Measurements from ENCODE around the gene CFAP99. TPM values are rescaled to one million over a fixed set of nuclear protein-coding genes. Genes with fewer than 3 reads are reported as not detected.
A peak's percentile ranks its signal among the peaks of the same experiment; 100 is the strongest.

Gene CFAP99
- total RNA-seq, 1 donor from 2014 or later: not detected

- H3K9me3 Mint-ChIP-seq (ENCODE audit: unreplicated experiment): no peaks in the 10 kb centered on the region
- no peaks in the 10 kb centered on the region for H3K36me3 Mint-ChIP-seq (ENCODE audit: unreplicated experiment)
- peak overlapping the region; percentile 16 for H3K27ac Mint-ChIP-seq (ENCODE audit: unreplicated experiment)
Observed at GRCh38 chr4:2484993-2485392, 66.2 kb downstream of the CFAP99 start.

GRCh38 chr4:2485956-2486355 is 67.2 kb downstream of the CFAP99 start:
- Mint-ChIP-seq H3K27ac (ENCODE audit: unreplicated experiment) (no peak overlapping the region), H3K36me3 (ENCODE audit: unreplicated experiment) (peaks cover 7% of the 10 kb centered on the region), H3K9me3 (ENCODE audit: unreplicated experiment) (no peaks in the 10 kb centered on the region), H3K4me3 (ENCODE audit: unreplicated experiment) (no peak overlapping the region), H3K4me1 (ENCODE audit: unreplicated experiment) (peaks cover 36% of the 10 kb centered on the region), H3K27me3 (ENCODE audit: unreplicated experiment) (no peaks in the 10 kb centered on the region)
- no peak for DNase-seq (ENCODE audit: extremely low spot score, unreplicated experiment)
- TF ChIP-seq, protein P1, sequence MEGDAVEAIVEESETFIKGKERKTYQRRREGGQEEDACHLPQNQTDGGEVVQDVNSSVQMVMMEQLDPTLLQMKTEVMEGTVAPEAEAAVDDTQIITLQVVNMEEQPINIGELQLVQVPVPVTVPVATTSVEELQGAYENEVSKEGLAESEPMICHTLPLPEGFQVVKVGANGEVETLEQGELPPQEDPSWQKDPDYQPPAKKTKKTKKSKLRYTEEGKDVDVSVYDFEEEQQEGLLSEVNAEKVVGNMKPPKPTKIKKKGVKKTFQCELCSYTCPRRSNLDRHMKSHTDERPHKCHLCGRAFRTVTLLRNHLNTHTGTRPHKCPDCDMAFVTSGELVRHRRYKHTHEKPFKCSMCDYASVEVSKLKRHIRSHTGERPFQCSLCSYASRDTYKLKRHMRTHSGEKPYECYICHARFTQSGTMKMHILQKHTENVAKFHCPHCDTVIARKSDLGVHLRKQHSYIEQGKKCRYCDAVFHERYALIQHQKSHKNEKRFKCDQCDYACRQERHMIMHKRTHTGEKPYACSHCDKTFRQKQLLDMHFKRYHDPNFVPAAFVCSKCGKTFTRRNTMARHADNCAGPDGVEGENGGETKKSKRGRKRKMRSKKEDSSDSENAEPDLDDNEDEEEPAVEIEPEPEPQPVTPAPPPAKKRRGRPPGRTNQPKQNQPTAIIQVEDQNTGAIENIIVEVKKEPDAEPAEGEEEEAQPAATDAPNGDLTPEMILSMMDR (IDR thresholded peaks at IDR 0.05): no peak

More at GRCh38 chr4:2484993-2485392, 66.2 kb downstream of the CFAP99 start:
- Mint-ChIP-seq H3K27me3 (ENCODE audit: unreplicated experiment) (no peaks in the 10 kb centered on the region), H3K4me1 (ENCODE audit: unreplicated experiment) (peaks cover 29% of the 10 kb centered on the region), H3K4me3 (ENCODE audit: unreplicated experiment) (no peak overlapping the region)
- TF ChIP-seq, protein P1 (IDR thresholded peaks at IDR 0.05): no peak
- no peak for DNase-seq (ENCODE audit: extremely low spot score, unreplicated experiment)

- Mint-ChIP-seq H3K4me3 (ENCODE audit: unreplicated experiment) (no peak overlapping the region), H3K4me1 (ENCODE audit: unreplicated experiment) (peaks cover 32% of the 10 kb centered on the region), H3K9me3 (ENCODE audit: unreplicated experiment) (no peaks in the 10 kb centered on the region), H3K36me3 (ENCODE audit: unreplicated experiment) (peaks cover 10% of the 10 kb centered on the region), H3K27me3 (ENCODE audit: unreplicated experiment) (no peaks in the 10 kb centered on the region), H3K27ac (ENCODE audit: unreplicated experiment) (no peak overlapping the region)
- TF ChIP-seq, protein P1 (IDR thresholded peaks at IDR 0.05): no peak
- DNase-seq (ENCODE audit: extremely low spot score, unreplicated experiment): no peak
Observed at GRCh38 chr4:2486981-2487380, 68.2 kb downstream of the CFAP99 start.

DNA sequence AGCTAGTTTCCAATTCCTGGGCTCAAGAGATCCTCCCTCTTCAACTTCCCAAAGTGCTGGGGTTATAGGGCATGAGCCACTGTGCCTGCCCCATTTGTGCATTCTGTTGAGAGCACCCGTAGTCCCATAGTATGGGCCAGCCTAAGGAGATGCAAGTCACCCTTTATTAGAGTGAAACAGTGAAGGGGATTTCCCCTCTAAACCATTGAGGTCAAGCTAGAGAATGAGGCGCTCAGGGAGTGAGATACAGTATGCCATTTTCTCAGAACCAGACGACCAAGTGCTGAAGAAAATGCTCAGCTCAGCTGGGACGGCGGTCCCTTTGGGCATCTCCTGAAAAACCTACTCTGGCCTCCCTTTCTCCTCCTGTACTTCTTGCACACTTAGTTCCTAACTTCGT is 68.9 kb downstream of the CFAP99 start:
- no peak overlapping the region for H3K4me3 Mint-ChIP-seq (ENCODE audit: unreplicated experiment)
- H3K9me3 Mint-ChIP-seq (ENCODE audit: unreplicated experiment): no peaks in the 10 kb centered on the region
- TF ChIP-seq, protein P1 (IDR thresholded peaks at IDR 0.05): no peak
- peaks cover 28% of the 10 kb centered on the region for H3K4me1 Mint-ChIP-seq (ENCODE audit: unreplicated experiment)
- no peak for DNase-seq (ENCODE audit: extremely low spot score, unreplicated experiment)
- no peak overlapping the region for H3K27ac Mint-ChIP-seq (ENCODE audit: unreplicated experiment)
- peaks cover 13% of the 10 kb centered on the region for H3K36me3 Mint-ChIP-seq (ENCODE audit: unreplicated experiment)
- no peaks in the 10 kb centered on the region for H3K27me3 Mint-ChIP-seq (ENCODE audit: unreplicated experiment)

- H3K9me3 Mint-ChIP-seq (ENCODE audit: unreplicated experiment): no peaks in the 10 kb centered on the region
- no peak overlapping the region for H3K4me3 Mint-ChIP-seq (ENCODE audit: unreplicated experiment)
- H3K4me1 Mint-ChIP-seq (ENCODE audit: unreplicated experiment): peaks cover 31% of the 10 kb centered on the region
- no peaks in the 10 kb centered on the region for H3K27me3 Mint-ChIP-seq (ENCODE audit: unreplicated experiment)
- no peak for DNase-seq (ENCODE audit: extremely low spot score, unreplicated experiment)
- peaks cover 21% of the 10 kb centered on the region for H3K36me3 Mint-ChIP-seq (ENCODE audit: unreplicated experiment)
- no peak overlapping the region for H3K27ac Mint-ChIP-seq (ENCODE audit: unreplicated experiment)
- TF ChIP-seq, protein P1 (IDR thresholded peaks at IDR 0.05): no peak
Observed at GRCh38 chr4:2489081-2489805, 70.5 kb downstream of the CFAP99 start.

Data from osteocyte (in vitro differentiated cells).